PFSK-1 (cell line): ENCODE measurements around the gene CYS1.

Experiments used
- POLR2AphosphoS5 ChIP-seq: IDR thresholded peaks from 2 replicates; pipeline ENCODE4 v1.6.1; 2012; ENCODE audit warnings: low read depth, mild to moderate bottlenecking, control low read depth, low read length, moderate library complexity
- SIN3A ChIP-seq: IDR thresholded peaks from 2 replicates; pipeline ENCODE4 v1.6.1; 2012; ENCODE audit warnings: mild to moderate bottlenecking, low read length, moderate library complexity, borderline replicate concordance; ENCODE audit not compliant: insufficient read depth
- TAF1 ChIP-seq: IDR thresholded peaks from 2 replicates; pipeline ENCODE4 v1.6.1; 2012; ENCODE audit warnings: low read length, control low read depth, borderline replicate concordance; ENCODE audit not compliant: insufficient read depth
- TF ChIP-seq, protein P1 (sequence below), 2 experiments: IDR thresholded peaks; 2 replicates each; pipeline versions ENCODE4 v1.6.1 to v1.8.0; 2011 to 2012; ENCODE audit warnings: low read depth in 2 of 2, low read length in 2 of 2, control low read depth in 1 of 2, inconsistent platforms in 1 of 2, mild to moderate bottlenecking in 1 of 2, moderate library complexity in 1 of 2; ENCODE audit not compliant: insufficient read depth in 1 of 2

DNA sequence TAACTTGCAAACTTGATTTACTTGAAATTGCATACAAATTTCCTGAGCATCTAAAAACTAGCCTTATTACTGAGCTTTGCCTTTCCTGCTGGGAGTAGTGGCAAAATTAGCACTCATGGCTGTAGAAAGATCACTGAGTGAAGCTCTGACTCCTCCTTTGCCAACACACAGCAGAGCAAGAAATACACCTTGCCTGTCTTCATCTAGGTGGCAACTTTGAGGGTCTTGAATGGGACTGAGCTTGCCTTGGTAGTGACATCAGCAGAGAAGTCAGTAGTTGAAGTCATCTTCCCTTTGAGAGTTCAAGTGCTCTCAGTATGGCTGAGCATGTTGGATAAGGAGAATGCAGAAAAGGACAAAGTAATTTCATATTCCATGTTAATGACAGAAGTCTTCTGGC, 48.2 kb upstream of the CYS1 start:
- TF ChIP-seq POLR2AphosphoS5 (no peak), TAF1 (no peak), SIN3A (no peak)
- TF ChIP-seq, protein P1, sequence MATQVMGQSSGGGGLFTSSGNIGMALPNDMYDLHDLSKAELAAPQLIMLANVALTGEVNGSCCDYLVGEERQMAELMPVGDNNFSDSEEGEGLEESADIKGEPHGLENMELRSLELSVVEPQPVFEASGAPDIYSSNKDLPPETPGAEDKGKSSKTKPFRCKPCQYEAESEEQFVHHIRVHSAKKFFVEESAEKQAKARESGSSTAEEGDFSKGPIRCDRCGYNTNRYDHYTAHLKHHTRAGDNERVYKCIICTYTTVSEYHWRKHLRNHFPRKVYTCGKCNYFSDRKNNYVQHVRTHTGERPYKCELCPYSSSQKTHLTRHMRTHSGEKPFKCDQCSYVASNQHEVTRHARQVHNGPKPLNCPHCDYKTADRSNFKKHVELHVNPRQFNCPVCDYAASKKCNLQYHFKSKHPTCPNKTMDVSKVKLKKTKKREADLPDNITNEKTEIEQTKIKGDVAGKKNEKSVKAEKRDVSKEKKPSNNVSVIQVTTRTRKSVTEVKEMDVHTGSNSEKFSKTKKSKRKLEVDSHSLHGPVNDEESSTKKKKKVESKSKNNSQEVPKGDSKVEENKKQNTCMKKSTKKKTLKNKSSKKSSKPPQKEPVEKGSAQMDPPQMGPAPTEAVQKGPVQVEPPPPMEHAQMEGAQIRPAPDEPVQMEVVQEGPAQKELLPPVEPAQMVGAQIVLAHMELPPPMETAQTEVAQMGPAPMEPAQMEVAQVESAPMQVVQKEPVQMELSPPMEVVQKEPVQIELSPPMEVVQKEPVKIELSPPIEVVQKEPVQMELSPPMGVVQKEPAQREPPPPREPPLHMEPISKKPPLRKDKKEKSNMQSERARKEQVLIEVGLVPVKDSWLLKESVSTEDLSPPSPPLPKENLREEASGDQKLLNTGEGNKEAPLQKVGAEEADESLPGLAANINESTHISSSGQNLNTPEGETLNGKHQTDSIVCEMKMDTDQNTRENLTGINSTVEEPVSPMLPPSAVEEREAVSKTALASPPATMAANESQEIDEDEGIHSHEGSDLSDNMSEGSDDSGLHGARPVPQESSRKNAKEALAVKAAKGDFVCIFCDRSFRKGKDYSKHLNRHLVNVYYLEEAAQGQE (IDR thresholded peaks at IDR 0.05; ENCODE audit: insufficient read depth in 1 of 2, low read depth in 2 of 2, low read length in 2 of 2) = no peak
